Measurements from ENCODE around the gene RABEPK.

The RABEPK gene

DNA sequence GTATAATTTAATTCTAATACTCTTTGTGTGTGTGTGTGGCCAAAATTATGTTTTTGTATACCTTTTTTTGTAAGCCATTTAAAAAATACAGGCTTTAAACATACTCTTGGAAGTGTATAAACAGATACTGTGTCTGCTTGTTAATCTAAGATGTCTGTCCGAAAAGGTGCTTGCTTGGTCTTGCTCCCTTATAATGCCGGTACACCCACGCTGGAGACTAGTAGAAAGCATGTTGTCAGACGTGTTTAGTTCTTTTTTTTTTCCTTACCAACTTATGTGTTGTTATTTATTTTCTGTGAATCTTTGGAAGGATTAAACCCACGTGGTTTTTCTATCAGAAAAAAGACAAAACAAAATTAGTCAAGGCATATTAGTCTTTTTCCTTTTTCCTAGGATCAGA is 70.7 kb downstream of the RABEPK start:
- no peak overlapping the region for H3K27ac ChIP-seq (ENCODE audit: low read depth, low read length, severe bottlenecking)
- no peaks in the 10 kb centered on the region for H3K9me3 ChIP-seq (ENCODE audit: control insufficient read depth, low read length)
- WGBS, 2 experiments (ENCODE audit: insufficient coverage in 2 of 2): 100% methylated on average over 1 of the region's 5 CpGs; no CpG with 5 or more reads in 1 of the 2 experiments
- H3K4me1 ChIP-seq (ENCODE audit: control insufficient read depth, insufficient read depth, low read length, poor library complexity, severe bottlenecking): no peaks in the 10 kb centered on the region
- H3K36me3 ChIP-seq (ENCODE audit: control insufficient read depth, insufficient read depth, low read length): peaks cover 33% of the 10 kb centered on the region
- no peak overlapping the region for H3K4me3 ChIP-seq (ENCODE audit: extremely low read depth, insufficient read depth, low read length, poor library complexity, severe bottlenecking)

DNA sequence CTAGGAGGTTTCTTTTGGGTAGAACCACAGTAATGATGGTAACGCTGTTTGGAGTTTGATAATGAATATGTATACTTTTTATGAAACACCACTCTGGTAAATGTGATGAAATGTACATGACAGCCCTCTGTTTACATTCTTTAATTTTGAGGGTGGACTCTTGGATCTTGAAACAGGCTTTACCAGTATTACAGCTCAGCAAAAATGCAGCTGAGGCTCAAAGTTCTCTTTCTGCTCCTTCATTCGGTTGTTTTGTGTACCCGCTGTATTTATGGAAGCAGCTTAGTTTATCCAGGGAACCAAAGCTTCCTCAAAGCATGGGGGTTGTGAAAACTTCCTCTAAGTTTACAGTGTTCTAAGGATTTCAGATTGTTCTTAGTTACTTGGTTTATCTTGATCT is 72.4 kb downstream of the RABEPK start:
- peaks cover 26% of the 10 kb centered on the region for H3K36me3 ChIP-seq (ENCODE audit: control insufficient read depth, insufficient read depth, low read length)
- no peaks in the 10 kb centered on the region for H3K9me3 ChIP-seq (ENCODE audit: control insufficient read depth, low read length)
- WGBS, 2 experiments (ENCODE audit: insufficient coverage in 2 of 2): 100% methylated on average over 1 of the region's 3 CpGs; no CpG with 5 or more reads in 1 of the 2 experiments
- H3K4me3 ChIP-seq (ENCODE audit: extremely low read depth, insufficient read depth, low read length, poor library complexity, severe bottlenecking): no peak overlapping the region
- no peak overlapping the region for H3K27ac ChIP-seq (ENCODE audit: low read depth, low read length, severe bottlenecking)
- no peaks in the 10 kb centered on the region for H3K4me1 ChIP-seq (ENCODE audit: control insufficient read depth, insufficient read depth, low read length, poor library complexity, severe bottlenecking)

DNA sequence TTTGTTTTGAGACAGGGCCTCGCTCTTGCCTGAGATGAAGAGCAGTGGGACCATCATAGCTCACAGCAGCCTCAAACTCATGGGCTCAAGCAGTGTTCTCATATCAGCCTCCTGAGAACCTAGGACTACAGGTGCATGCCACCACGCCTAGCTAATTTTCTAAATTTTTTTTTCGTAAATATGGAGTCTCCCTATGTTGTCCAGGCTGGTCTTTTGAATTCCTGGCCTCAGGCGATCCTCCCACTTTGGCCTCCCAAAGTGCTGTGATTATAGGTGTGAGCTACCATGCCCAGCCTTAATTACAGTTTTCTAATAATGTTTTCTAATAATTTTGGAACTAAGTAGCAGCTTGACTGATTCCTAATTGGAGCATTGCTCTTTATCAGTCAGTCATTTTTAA is 76.4 kb downstream of the RABEPK start:
- Histone ChIP-seq H3K36me3 (ENCODE audit: control insufficient read depth, insufficient read depth, low read length) (peaks cover 15% of the 10 kb centered on the region), H3K4me3 (ENCODE audit: extremely low read depth, insufficient read depth, low read length, poor library complexity, severe bottlenecking) (no peak overlapping the region), H3K4me1 (ENCODE audit: control insufficient read depth, insufficient read depth, low read length, poor library complexity, severe bottlenecking) (no peaks in the 10 kb centered on the region), H3K9me3 (ENCODE audit: control insufficient read depth, low read length) (no peaks in the 10 kb centered on the region), H3K27ac (ENCODE audit: low read depth, low read length, severe bottlenecking) (no peak overlapping the region)
- 88 to 96% methylated on average over 2 to 3 of the region's 4 CpGs for WGBS, 2 experiments (ENCODE audit: insufficient coverage in 2 of 2)

DNA sequence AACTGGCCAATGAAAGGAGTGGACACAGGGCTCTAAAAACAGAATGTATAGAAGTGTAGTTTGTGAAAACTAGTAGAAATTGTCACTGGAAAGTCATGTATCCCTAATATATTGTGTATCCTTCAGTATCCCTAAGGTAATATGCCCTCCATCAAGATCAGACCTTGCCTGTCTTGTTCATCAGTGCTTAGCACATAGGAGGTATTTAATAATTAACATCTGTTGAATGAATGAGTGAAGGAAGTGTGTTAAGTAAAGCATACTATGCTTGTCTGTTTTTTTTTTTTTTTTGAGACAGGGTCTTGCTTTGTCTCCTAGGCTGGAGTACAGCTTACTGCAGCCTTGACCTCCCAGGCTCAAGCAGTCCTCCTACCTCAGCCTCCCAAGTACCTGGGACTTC is 77.1 kb downstream of the RABEPK start:
- no peaks in the 10 kb centered on the region for H3K4me1 ChIP-seq (ENCODE audit: control insufficient read depth, insufficient read depth, low read length, poor library complexity, severe bottlenecking)

DNA sequence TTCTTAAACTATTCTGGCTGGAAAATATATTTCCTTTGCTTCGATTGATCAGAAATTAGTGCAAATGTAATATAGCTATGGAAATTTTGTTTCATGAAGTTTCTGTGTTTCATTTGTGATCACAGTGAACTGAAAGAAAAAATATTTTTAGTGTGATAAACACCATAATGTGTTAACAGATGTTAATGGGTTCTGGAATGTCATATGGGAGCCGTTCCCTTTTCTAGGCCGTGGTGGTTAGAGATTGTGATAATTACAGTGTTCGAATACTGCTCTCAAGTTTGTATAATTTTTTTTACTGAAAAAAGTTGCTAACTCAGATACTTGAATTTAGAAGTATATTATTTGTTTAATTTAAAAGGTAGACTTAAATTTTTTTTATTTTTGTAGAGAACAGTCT is 80.6 kb downstream of the RABEPK start:
- Histone ChIP-seq H3K4me3 (ENCODE audit: extremely low read depth, insufficient read depth, low read length, poor library complexity, severe bottlenecking) (no peak overlapping the region), H3K9me3 (ENCODE audit: control insufficient read depth, low read length) (no peaks in the 10 kb centered on the region), H3K4me1 (ENCODE audit: control insufficient read depth, insufficient read depth, low read length, poor library complexity, severe bottlenecking) (no peaks in the 10 kb centered on the region), H3K27ac (ENCODE audit: low read depth, low read length, severe bottlenecking) (no peak overlapping the region), H3K36me3 (ENCODE audit: control insufficient read depth, insufficient read depth, low read length) (peaks cover 19% of the 10 kb centered on the region)
- 93 to 100% methylated on average over 2 to 3 of the region's 4 CpGs for WGBS, 2 experiments (ENCODE audit: insufficient coverage in 2 of 2)

More for the DNA sequence above, 77.1 kb downstream of the RABEPK start:
- no peak overlapping the region for H3K4me3 ChIP-seq (ENCODE audit: extremely low read depth, insufficient read depth, low read length, poor library complexity, severe bottlenecking)
- no peak overlapping the region for H3K27ac ChIP-seq (ENCODE audit: low read depth, low read length, severe bottlenecking)
- H3K9me3 ChIP-seq (ENCODE audit: control insufficient read depth, low read length): no peaks in the 10 kb centered on the region
- H3K36me3 ChIP-seq (ENCODE audit: control insufficient read depth, insufficient read depth, low read length): peaks cover 11% of the 10 kb centered on the region
